ENCODE measurements around the gene PHC2.

The PHC2 gene

GRCh38 chr1:33298623-33299277, 132.1 kb downstream of the PHC2 start:
- DNase-seq (ENCODE audit: low read depth): peak; percentile 74
- no peak overlapping the region for H3K4me3 ChIP-seq (ENCODE audit: low read depth, low read length)
- peak; percentile 94 for TF ChIP-seq CTCF (IDR thresholded peaks at IDR 0.05; ENCODE audit: insufficient read depth, low read depth, low read length, missing control alignments)

GRCh38 chr1:33297911-33298622, 132.8 kb downstream of the PHC2 start:
- no peak overlapping the region for H3K4me3 ChIP-seq (ENCODE audit: low read depth, low read length)
- DNase-seq (ENCODE audit: low read depth): no peak
- no peak for TF ChIP-seq CTCF (IDR thresholded peaks at IDR 0.05; ENCODE audit: insufficient read depth, low read depth, low read length, missing control alignments)

GRCh38 chr1:33296824-33297223, 134.1 kb downstream of the PHC2 start:
- H3K4me3 ChIP-seq (ENCODE audit: low read depth, low read length): no peak overlapping the region
- DNase-seq (ENCODE audit: low read depth): no peak
- no peak for TF ChIP-seq CTCF (IDR thresholded peaks at IDR 0.05; ENCODE audit: insufficient read depth, low read depth, low read length, missing control alignments)

GRCh38 chr1:33296082-33296458, 134.8 kb downstream of the PHC2 start:
- DNase-seq (ENCODE audit: low read depth): no peak
- H3K4me3 ChIP-seq (ENCODE audit: low read depth, low read length): no peak overlapping the region
- TF ChIP-seq CTCF (IDR thresholded peaks at IDR 0.05; ENCODE audit: insufficient read depth, low read depth, low read length, missing control alignments): no peak

- TF ChIP-seq CTCF (IDR thresholded peaks at IDR 0.05; ENCODE audit: insufficient read depth, low read depth, low read length, missing control alignments): peak; percentile 98
- H3K4me3 ChIP-seq (ENCODE audit: low read depth, low read length): no peak overlapping the region
- DNase-seq (ENCODE audit: low read depth): peak; percentile 91
Measured at GRCh38 chr1:33295450-33296081, 135.3 kb downstream of the PHC2 start.

GRCh38 chr1:33295023-33295422, 135.9 kb downstream of the PHC2 start:
- no peak overlapping the region for H3K4me3 ChIP-seq (ENCODE audit: low read depth, low read length)
- TF ChIP-seq CTCF (IDR thresholded peaks at IDR 0.05; ENCODE audit: insufficient read depth, low read depth, low read length, missing control alignments): no peak

More at GRCh38 chr1:33295023-33295422, 135.9 kb downstream of the PHC2 start:
- no peak for DNase-seq (ENCODE audit: low read depth)
